NB4 (cell line): Measurements from ENCODE around the gene LAMA5.

Source experiments
- POLR2A ChIP-seq: IDR thresholded peaks from 2 replicates; pipeline ENCODE4 v1.6.1; 2011; ENCODE audit warnings: mild to moderate bottlenecking; ENCODE audit not compliant: insufficient read length; ENCODE audit errors: extremely low read depth
- TF ChIP-seq, protein P1 (sequence below): IDR thresholded peaks from one replicate; pipeline ENCODE4 v1.5.1; 2012; ENCODE audit warnings: low read depth, low read length
- TF ChIP-seq, protein P2 (sequence below): IDR thresholded peaks from 2 replicates; pipeline ENCODE4 v1.6.1; 2011; ENCODE audit warnings: low read depth, low read length

DNA sequence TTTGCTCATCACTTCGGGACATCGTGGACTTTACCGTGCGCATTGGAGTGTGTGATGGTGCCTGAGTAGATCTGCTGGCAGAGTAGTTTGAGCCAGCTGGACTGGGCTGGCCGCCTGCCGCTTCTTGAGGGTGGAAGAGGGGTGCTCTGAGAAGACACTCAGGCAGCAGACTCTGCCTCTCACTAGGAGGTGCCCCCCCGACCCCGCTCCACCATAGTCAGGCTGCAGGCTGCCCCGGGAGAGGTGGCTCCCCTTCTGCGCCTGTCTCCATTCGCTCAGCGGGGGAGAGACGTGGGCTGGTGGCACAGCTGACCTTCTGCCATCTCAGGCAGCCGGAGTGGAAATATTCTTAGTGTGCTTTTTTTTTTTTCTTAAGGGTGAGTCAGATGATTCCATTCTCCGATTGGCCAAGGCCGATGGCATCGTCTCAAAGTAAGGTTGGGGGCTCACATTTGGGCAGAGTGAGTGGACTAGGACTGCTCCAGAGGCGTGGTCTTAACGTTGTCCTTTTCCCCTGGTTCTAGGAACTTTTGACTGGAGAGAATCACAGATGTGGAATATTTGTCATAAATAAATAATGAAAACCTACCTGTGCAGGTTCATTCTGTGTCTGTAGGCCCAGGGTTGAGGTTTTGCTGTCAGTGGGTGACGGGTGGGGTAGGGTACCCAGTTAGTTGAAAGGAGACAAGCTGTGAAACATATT, 21.0 kb upstream of the LAMA5 start:
- no peak for TF ChIP-seq POLR2A
- TF ChIP-seq, protein P1, sequence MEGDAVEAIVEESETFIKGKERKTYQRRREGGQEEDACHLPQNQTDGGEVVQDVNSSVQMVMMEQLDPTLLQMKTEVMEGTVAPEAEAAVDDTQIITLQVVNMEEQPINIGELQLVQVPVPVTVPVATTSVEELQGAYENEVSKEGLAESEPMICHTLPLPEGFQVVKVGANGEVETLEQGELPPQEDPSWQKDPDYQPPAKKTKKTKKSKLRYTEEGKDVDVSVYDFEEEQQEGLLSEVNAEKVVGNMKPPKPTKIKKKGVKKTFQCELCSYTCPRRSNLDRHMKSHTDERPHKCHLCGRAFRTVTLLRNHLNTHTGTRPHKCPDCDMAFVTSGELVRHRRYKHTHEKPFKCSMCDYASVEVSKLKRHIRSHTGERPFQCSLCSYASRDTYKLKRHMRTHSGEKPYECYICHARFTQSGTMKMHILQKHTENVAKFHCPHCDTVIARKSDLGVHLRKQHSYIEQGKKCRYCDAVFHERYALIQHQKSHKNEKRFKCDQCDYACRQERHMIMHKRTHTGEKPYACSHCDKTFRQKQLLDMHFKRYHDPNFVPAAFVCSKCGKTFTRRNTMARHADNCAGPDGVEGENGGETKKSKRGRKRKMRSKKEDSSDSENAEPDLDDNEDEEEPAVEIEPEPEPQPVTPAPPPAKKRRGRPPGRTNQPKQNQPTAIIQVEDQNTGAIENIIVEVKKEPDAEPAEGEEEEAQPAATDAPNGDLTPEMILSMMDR, result no peak
- TF ChIP-seq, protein P2, sequence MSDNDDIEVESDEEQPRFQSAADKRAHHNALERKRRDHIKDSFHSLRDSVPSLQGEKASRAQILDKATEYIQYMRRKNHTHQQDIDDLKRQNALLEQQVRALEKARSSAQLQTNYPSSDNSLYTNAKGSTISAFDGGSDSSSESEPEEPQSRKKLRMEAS, result no peak
